ENCODE data around the gene BCR. TPM values are rescaled to one million over a fixed set of nuclear protein-coding genes. Genes with fewer than 3 reads are reported as not detected.

The BCR gene
- total and polyA plus RNA-seq, 2 experiments from 2014 or later: 38.8 to 42.2 TPM

DNA sequence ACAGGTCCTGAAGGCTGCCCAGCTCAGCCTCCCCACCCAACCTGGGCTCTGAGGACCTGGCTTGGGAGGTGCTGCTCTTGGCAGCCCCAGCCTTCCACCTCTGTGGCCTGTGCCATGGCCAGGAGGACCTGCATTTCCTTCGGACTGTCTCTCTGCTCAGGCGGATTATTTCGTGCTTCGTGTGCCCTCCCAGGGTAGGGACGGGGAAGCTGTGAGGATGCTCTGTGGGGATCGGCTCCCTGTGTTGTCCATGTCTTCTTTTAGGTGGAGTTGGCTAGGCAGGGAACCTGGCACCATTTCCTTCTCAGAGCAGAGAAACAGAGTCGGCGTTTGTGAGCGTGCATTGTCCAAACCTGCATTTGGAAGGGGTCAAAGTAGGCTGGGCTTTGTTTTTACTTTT lies 34.1 kb downstream of the BCR start:
- Histone ChIP-seq H3K4me3 (no peak overlapping the region), H3K27ac (no peak overlapping the region), H3K9me3 (ENCODE audit: low read depth) (no peaks in the 10 kb centered on the region), H3K79me2 (peaks cover 96% of the 10 kb centered on the region), H3K36me3 (replicated peaks; ENCODE audit: insufficient read depth, low read depth) (no peaks in the 10 kb centered on the region), H2AFZ (no peak overlapping the region), H3K9me2 (replicated peaks; ENCODE audit: insufficient read depth) (no peaks in the 10 kb centered on the region), H3K4me1 (ENCODE audit: insufficient read depth) (peaks cover 34% of the 10 kb centered on the region), H4K20me1 (ENCODE audit: insufficient read depth, poor library complexity, severe bottlenecking) (peaks cover 89% of the 10 kb centered on the region), H3K4me2 (no peak overlapping the region), H3K27me3 (no peaks in the 10 kb centered on the region)
- TF ChIP-seq EZH2phosphoT487 (IDR thresholded peaks at IDR 0.05; ENCODE audit: low read depth, severe bottlenecking, unreplicated experiment): no peak
- TF ChIP-seq EZH2 (IDR thresholded peaks at IDR 0.05; ENCODE audit: borderline replicate concordance): no peak
- TF ChIP-seq, protein P1, sequence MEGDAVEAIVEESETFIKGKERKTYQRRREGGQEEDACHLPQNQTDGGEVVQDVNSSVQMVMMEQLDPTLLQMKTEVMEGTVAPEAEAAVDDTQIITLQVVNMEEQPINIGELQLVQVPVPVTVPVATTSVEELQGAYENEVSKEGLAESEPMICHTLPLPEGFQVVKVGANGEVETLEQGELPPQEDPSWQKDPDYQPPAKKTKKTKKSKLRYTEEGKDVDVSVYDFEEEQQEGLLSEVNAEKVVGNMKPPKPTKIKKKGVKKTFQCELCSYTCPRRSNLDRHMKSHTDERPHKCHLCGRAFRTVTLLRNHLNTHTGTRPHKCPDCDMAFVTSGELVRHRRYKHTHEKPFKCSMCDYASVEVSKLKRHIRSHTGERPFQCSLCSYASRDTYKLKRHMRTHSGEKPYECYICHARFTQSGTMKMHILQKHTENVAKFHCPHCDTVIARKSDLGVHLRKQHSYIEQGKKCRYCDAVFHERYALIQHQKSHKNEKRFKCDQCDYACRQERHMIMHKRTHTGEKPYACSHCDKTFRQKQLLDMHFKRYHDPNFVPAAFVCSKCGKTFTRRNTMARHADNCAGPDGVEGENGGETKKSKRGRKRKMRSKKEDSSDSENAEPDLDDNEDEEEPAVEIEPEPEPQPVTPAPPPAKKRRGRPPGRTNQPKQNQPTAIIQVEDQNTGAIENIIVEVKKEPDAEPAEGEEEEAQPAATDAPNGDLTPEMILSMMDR (IDR thresholded peaks at IDR 0.05; ENCODE audit: poor library complexity): no peak
- DNase-seq (ENCODE audit: low spot score): no peak
- WGBS (ENCODE audit: low lambda C conversion rate, missing lambda C conversion rate): 95% methylated on average over 9 of the region's 9 CpGs

DNA sequence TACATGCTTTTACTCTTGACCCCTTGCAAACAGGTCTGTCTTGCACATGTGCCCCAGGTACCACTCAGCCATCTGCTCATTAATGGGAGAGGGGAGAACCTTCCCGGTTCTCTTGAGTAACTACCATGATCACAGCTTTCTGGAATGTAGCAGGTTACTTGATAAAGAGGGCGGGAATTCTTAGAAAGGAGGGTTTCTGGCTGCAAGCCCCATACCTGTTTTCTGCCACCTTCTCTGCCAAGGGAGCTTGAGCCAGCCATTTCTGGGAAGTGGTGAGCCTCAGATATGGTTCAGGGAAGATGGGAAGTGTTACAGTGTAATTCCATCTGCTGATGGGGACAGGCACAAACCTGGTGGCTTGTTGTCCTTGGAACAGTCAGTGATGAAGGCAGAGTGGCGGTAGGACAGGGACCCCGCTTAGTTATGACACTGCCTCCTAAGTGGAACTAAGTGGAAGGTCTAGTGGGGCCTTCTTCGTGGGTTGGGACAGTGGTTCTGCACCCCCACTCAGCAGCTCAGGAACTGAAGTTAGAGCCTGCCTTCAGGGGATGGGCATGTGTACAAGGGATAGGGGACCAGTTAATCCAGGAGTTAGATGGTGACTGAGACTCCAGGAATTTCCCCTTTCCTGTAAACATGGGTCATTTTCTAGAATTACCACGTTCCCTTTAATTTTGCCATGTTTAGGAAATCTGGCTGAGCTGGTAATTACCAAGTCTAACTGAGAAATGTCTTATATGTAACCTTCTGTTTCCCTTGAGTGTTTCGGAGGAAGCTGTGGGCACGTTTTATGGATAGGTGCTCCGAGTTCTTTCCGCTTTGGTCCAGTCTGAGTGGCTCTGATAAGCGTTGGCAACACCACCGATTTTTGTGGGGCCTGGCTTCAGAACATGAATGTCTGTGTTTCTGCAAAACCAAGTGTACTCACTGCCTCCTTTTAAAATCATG lies 35.3 kb downstream of the BCR start:
- Histone ChIP-seq H3K4me1 (ENCODE audit: insufficient read depth) (peaks cover 46% of the 10 kb centered on the region), H3K9me2 (replicated peaks; ENCODE audit: insufficient read depth) (no peaks in the 10 kb centered on the region)

DNA sequence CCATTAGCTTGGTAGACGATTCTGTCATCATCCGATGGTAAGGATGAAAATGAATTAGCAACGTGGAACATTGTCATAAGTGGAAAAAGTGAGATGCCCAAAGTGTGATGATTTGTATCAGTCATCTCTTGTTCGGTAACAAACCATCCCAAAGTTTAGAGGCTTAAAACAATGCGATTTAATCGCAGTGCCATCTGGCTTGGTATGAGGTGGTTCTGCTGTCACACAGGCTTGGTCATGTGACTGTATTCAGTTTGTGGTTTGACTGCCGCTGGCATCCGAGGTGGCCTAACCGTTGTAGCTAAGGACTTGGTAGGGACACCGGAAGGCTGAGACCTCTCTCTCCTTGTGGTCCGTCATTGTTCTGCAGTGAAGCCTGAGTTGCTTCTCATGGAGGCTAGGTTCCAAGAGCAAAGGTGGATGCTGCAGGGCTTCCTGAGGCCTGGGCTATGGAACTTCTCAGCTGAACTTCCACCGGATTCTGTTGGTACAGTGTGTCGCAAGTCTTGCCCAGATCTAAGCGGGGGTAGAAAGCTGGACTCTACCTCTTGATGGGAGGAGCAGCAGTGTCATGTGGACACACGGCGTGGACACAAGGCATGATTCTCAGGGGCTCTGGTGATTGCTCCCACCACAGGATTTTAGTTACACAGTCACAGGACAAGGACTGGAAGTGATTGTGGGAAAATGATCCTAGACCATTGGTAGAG lies 36.3 kb downstream of the BCR start:
- Histone ChIP-seq H3K27ac (peak overlapping the region; percentile 70), H2AFZ (no peak overlapping the region), H3K27me3 (no peaks in the 10 kb centered on the region), H3K4me3 (no peak overlapping the region), H3K4me1 (ENCODE audit: insufficient read depth) (peaks cover 50% of the 10 kb centered on the region), H3K9me2 (replicated peaks; ENCODE audit: insufficient read depth) (no peaks in the 10 kb centered on the region), H3K36me3 (replicated peaks; ENCODE audit: insufficient read depth, low read depth) (no peaks in the 10 kb centered on the region), H3K9me3 (ENCODE audit: low read depth) (no peaks in the 10 kb centered on the region), H3K79me2 (peaks cover 93% of the 10 kb centered on the region), H4K20me1 (ENCODE audit: insufficient read depth, poor library complexity, severe bottlenecking) (peaks cover 93% of the 10 kb centered on the region), H3K4me2 (peak overlapping the region; percentile 33)
- no peak for DNase-seq (ENCODE audit: low spot score)
- WGBS (ENCODE audit: low lambda C conversion rate, missing lambda C conversion rate): 87% methylated on average over 16 of the region's 16 CpGs
- no peak for TF ChIP-seq EZH2 (IDR thresholded peaks at IDR 0.05; ENCODE audit: borderline replicate concordance)
- no peak for TF ChIP-seq EZH2phosphoT487 (IDR thresholded peaks at IDR 0.05; ENCODE audit: low read depth, severe bottlenecking, unreplicated experiment)
- TF ChIP-seq, protein P1 (IDR thresholded peaks at IDR 0.05; ENCODE audit: poor library complexity): no peak

More for the DNA sequence above, 35.3 kb downstream of the BCR start:
- peak overlapping the region; percentile 33 for H3K4me2 ChIP-seq
- H3K79me2 ChIP-seq: peaks cover 92% of the 10 kb centered on the region
- 69% methylated on average over 12 of the region's 12 CpGs for WGBS (ENCODE audit: low lambda C conversion rate, missing lambda C conversion rate)
- TF ChIP-seq EZH2phosphoT487 (IDR thresholded peaks at IDR 0.05; ENCODE audit: low read depth, severe bottlenecking, unreplicated experiment) (no peak), EZH2 (IDR thresholded peaks at IDR 0.05; ENCODE audit: borderline replicate concordance) (no peak)
- TF ChIP-seq, protein P1 (IDR thresholded peaks at IDR 0.05; ENCODE audit: poor library complexity): no peak
- peaks cover 89% of the 10 kb centered on the region for H4K20me1 ChIP-seq (ENCODE audit: insufficient read depth, poor library complexity, severe bottlenecking)
- peak overlapping the region; percentile 70 for H3K27ac ChIP-seq
- H3K36me3 ChIP-seq (replicated peaks; ENCODE audit: insufficient read depth, low read depth): no peaks in the 10 kb centered on the region
- H3K27me3 ChIP-seq: no peaks in the 10 kb centered on the region
- H3K4me3 ChIP-seq: no peak overlapping the region
- no peak for DNase-seq (ENCODE audit: low spot score)
- H3K9me3 ChIP-seq (ENCODE audit: low read depth): no peaks in the 10 kb centered on the region
- no peak overlapping the region for H2AFZ ChIP-seq

Data from hepatocyte (in vitro differentiated cells).